WTC11 (cell line): ENCODE measurements around the gene KCNE2.
"Not testable (repeated sequence)": the region's sequence is repeated elsewhere in the genome, so short reads cannot be mapped to it uniquely, and the experiment has no call there.

Experiments
- CREM ChIP-seq: sonication (generic); formaldehyde crosslinking; IDR thresholded peaks from 2 replicates; pipeline ENCODE4 v1.8.1; 2022; ENCODE audit warnings: mild to moderate bottlenecking, missing genetic modification reagents, moderate library complexity
- CTCF ChIP-seq: fragments of 200-600 bp; IDR thresholded peaks from 2 replicates; pipeline ENCODE4 v1.8.0; 2022; ENCODE audit warnings: antibody characterized with exemption
- NR2C2 ChIP-seq: sonication (generic); formaldehyde crosslinking; IDR thresholded peaks from 2 replicates; pipeline ENCODE4 v1.8.0; 2022; ENCODE audit warnings: mild to moderate bottlenecking, missing genetic modification reagents
- USF2 ChIP-seq: sonication (generic); formaldehyde crosslinking; IDR thresholded peaks from 2 replicates; pipeline ENCODE4 v1.8.1; 2023; ENCODE audit warnings: mild to moderate bottlenecking, missing genetic modification reagents, moderate library complexity

GRCh38 chr21:34417448-34418077 is 53.8 kb downstream of the KCNE2 start:
- TF ChIP-seq NR2C2 (CRISPR knock-in tag); CREM (CRISPR knock-in tag); CTCF; USF2 (CRISPR knock-in tag): not testable (repeated sequence)
